PFSK-1 (cell line): ENCODE results near the gene AAMDC.

Experiments
- FOXP2 ChIP-seq: optimal IDR thresholded peaks from 2 replicates; pipeline ENCODE3; 2011; ENCODE audit warnings: borderline replicate concordance, control low read depth, inconsistent platforms; ENCODE audit not compliant: insufficient read depth; ENCODE audit errors: extremely low read length, extremely low read depth
- POLR2AphosphoS5 ChIP-seq: IDR thresholded peaks from 2 replicates; pipeline ENCODE4 v1.6.1; 2012; ENCODE audit warnings: low read depth, mild to moderate bottlenecking, control low read depth, low read length, moderate library complexity
- SIN3A ChIP-seq: IDR thresholded peaks from 2 replicates; pipeline ENCODE4 v1.6.1; 2012; ENCODE audit warnings: mild to moderate bottlenecking, low read length, moderate library complexity, borderline replicate concordance; ENCODE audit not compliant: insufficient read depth
- TAF1 ChIP-seq: IDR thresholded peaks from 2 replicates; pipeline ENCODE4 v1.6.1; 2012; ENCODE audit warnings: low read length, control low read depth, borderline replicate concordance; ENCODE audit not compliant: insufficient read depth
- TF ChIP-seq, protein P1 (sequence below), 2 experiments: IDR thresholded peaks; 2 replicates each; pipeline versions ENCODE4 v1.6.1 to v1.8.0; 2011 to 2012; ENCODE audit warnings: low read depth in 2 of 2, low read length in 2 of 2, control low read depth in 1 of 2, inconsistent platforms in 1 of 2, mild to moderate bottlenecking in 1 of 2, moderate library complexity in 1 of 2; ENCODE audit not compliant: insufficient read depth in 1 of 2

AAMDC gene

DNA sequence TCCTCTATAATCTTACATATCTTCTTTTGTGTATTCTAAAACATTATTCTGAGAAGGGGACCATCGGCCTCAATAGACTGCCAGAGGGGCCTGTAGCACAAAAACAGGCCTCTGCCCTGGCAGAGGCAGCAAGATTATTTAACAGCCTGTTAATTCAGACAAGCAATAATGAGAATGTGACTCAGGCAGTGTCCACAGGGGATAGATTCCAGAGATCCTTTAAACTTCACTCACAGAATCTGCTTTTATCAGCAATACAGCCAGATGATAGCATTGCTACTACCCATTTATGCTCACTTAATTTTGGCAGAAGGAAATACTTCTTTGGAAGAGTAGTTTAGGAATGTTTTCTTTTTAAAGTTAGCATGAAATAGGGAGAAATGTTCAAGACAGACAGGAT lies 44.9 kb downstream of the AAMDC start:
- TF ChIP-seq FOXP2 (no peak), TAF1 (no peak), POLR2AphosphoS5 (no peak)

DNA sequence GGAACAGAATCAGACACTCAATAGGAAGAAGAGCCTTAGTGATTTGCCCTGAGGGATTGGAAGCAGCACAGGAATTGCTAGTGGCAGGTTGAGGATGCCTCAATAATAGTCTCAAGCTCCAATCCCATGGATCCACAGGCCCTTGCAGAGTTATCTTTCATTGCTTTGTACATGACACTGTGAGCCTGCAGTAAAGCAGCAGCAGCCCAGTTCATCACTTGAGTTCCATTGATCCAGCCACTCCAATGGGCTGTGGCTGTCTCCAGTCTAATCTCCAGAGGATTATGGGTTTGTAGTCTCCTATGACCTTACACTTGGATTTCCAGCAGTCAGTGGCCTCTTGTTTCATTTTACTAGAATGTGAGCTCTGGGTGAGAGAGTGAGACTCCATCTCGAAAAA lies 45.4 kb downstream of the AAMDC start:
- TF ChIP-seq POLR2AphosphoS5, result no peak
- no peak for TF ChIP-seq FOXP2
- TF ChIP-seq, protein P1, sequence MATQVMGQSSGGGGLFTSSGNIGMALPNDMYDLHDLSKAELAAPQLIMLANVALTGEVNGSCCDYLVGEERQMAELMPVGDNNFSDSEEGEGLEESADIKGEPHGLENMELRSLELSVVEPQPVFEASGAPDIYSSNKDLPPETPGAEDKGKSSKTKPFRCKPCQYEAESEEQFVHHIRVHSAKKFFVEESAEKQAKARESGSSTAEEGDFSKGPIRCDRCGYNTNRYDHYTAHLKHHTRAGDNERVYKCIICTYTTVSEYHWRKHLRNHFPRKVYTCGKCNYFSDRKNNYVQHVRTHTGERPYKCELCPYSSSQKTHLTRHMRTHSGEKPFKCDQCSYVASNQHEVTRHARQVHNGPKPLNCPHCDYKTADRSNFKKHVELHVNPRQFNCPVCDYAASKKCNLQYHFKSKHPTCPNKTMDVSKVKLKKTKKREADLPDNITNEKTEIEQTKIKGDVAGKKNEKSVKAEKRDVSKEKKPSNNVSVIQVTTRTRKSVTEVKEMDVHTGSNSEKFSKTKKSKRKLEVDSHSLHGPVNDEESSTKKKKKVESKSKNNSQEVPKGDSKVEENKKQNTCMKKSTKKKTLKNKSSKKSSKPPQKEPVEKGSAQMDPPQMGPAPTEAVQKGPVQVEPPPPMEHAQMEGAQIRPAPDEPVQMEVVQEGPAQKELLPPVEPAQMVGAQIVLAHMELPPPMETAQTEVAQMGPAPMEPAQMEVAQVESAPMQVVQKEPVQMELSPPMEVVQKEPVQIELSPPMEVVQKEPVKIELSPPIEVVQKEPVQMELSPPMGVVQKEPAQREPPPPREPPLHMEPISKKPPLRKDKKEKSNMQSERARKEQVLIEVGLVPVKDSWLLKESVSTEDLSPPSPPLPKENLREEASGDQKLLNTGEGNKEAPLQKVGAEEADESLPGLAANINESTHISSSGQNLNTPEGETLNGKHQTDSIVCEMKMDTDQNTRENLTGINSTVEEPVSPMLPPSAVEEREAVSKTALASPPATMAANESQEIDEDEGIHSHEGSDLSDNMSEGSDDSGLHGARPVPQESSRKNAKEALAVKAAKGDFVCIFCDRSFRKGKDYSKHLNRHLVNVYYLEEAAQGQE (IDR thresholded peaks at IDR 0.05; ENCODE audit: insufficient read depth in 1 of 2, low read depth in 2 of 2, low read length in 2 of 2), result no peak
- TF ChIP-seq SIN3A, result no peak
- no peak for TF ChIP-seq TAF1

DNA sequence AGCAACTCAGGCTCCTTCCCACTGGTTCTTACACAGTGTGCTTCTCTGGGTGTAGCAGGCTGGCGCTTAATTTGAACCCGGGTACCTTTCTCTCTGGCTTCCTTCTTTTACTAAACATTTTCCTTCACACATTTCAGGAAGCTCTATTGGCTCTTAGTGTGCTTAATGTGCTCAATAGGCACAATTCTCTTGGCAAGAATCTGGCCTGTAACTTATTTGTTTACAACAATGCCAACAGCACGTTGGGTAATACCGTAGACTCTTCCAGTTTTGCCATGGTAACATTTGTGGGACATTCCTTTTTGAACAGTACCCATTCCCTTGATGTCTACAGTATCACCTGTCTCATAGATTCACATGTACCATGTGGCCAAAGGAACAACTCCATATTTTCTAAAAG lies 47.8 kb downstream of the AAMDC start:
- TF ChIP-seq, protein P1 (IDR thresholded peaks at IDR 0.05; ENCODE audit: insufficient read depth in 1 of 2, low read depth in 2 of 2, low read length in 2 of 2), result no peak
- TF ChIP-seq FOXP2, result no peak
- no peak for TF ChIP-seq POLR2AphosphoS5
- TF ChIP-seq SIN3A, result no peak
- no peak for TF ChIP-seq TAF1

DNA sequence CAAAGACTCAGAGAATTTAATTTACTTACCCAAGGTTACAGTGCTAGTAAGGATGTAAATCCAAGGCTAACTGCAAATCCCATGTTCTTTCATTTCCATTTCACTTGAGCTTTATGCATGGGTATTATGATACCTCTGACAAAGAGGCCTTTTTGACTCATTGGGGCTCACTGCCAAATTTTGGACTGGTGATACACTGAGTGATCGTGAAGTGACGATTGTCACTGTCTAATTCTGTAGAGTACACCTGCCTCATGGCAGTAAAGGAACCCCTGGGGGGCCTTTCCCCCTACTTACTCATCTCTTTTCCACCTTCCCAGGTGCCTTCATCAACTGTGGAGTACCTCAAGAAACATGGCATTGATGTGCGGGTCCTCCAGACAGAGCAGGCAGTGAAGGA lies 50.9 kb downstream of the AAMDC start:
- TF ChIP-seq TAF1 (no peak), SIN3A (no peak), POLR2AphosphoS5 (no peak), FOXP2 (no peak)
- TF ChIP-seq, protein P1 (IDR thresholded peaks at IDR 0.05; ENCODE audit: insufficient read depth in 1 of 2, low read depth in 2 of 2, low read length in 2 of 2), result no peak

DNA sequence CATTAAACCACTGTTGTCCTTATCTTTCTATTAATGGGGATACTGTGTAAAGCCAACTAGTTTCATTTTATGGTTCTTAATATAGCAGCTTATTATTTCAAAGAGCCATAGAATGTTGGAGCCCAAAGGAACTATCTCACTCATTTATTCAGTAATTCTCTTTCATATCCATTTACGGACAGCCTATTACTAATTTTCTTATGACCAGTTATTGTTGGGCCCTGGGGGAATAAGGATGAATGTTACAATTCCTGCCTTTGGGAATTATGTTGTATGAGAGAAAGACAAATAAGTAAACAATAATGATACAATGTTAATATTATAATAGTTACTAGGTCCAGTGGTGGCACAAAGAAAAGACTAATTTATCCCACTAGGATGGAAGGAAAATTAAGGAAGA lies 52.4 kb downstream of the AAMDC start:
- TF ChIP-seq TAF1 (no peak), POLR2AphosphoS5 (no peak), FOXP2 (no peak), SIN3A (no peak)
- TF ChIP-seq, protein P1 (IDR thresholded peaks at IDR 0.05; ENCODE audit: insufficient read depth in 1 of 2, low read depth in 2 of 2, low read length in 2 of 2), result no peak
